GM19452 (cell line): ENCODE results near the gene ARCN1.
"Not testable (repeated sequence)": the region's sequence is repeated elsewhere in the genome, so short reads cannot be mapped to it uniquely, and the experiment has no call there.

Experiments
- ATAC-seq: cut with Tn5 transposase; IDR thresholded peaks from one replicate; pipeline ENCODE4 v1.9.1; 2021; ENCODE audit not compliant: unreplicated experiment

Gene ARCN1

DNA sequence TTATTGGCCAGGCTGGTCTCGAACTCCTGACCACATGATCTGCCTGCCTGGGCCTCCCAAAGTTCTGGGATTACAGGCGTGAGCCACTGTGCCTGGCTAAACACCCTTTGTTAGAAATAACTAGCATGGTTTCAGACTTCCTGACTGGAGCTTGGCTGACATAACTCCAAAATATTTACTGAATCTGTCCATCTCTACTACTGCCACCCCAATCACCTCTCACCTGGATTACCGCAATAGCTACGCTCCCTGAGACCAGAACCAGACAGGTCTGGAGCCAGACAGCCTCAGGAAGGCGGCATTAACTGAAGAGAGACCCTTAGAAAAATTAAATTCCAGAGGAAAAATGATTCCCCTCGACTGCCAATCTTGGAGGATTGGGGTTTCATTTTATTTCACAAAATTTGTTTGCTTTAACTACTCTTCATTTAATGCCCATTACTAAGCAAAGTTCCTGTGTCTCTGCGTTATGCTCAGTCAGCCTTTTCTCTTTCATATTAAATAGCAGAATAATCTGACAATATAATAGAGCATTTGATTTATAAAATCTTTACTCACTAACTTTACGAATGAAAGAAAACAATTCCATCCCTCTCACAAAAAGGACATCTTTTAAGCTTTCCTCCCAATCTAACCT is 28.1 kb upstream of the ARCN1 start:
- ATAC-seq, result no peak

DNA sequence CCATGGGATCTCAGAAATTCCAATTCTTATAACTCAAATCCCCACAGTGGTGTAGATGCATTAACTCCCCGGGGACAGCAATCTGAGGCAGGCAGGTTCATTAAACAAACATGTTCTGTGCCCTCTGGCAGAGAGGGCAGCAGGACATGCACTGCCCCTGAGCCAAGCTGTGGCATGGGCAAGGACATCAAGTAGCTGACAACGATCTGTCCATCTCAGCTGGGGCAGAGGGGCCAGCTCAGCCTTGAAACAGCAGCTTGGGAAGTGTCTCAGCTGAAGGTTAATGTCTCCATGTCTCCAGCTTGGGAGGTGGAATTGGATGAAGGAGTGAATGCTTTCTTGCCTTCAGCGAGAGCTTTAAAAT is 27.6 kb upstream of the ARCN1 start:
- ATAC-seq, result no peak

DNA sequence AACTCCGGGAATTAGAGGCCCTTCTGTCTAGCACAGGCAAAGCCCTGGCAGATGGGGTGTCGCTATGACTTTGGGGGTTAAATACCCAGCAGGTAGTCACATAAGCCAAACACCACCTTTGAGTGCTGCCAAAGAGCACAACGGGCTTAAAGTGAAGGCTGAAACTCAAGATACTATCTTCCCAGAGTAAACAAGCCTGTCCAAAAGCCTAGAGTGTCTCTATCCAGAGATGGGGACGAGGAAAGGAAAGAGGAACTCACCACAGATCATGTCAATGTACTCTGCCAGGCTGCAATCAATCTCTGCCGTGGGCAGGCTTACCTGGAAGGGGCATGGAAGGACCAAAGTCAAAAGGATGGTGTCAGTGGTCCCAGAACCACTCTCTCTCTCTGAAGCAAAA is 26.7 kb upstream of the ARCN1 start:
- no peak for ATAC-seq

DNA sequence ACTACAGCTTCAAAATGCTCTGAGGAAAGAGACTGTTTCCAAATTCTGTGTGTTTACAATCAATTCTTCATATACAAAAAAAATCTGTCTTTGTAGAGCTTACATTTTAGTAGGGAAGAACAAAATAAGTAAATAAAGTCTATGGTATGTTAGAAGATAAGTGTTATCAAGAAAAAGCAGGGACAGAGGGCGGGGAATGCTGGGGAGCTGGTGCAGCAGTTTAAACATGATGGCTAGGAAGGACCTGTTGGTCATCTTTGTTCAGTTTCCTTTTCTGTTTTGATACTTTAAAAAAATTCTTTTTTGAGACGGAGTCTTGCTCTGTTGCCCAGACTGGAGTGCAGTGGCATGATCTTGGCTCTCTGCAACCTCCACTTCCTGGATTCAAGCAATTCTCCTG is 25.1 kb upstream of the ARCN1 start:
- no peak for ATAC-seq

DNA sequence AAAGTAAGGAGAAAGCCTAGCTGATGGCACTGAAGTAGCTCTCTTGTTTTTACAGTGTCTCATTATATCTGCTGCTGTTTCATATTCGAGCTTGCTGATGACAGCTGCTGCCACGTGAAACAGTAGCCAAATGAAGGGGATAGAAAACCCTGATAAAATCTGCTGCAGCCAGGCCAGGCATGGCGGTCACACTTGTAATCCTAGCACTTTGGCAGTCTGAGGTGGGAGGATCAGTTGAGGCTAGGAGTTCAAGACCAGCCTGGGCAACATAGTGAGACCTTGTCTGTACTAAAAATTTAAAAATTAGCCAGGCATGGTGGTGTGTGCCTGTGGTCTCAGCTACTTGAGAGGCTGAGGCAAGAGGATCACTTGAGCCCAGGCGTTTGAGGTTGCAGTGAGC is 19.9 kb upstream of the ARCN1 start:
- ATAC-seq, result no peak

DNA sequence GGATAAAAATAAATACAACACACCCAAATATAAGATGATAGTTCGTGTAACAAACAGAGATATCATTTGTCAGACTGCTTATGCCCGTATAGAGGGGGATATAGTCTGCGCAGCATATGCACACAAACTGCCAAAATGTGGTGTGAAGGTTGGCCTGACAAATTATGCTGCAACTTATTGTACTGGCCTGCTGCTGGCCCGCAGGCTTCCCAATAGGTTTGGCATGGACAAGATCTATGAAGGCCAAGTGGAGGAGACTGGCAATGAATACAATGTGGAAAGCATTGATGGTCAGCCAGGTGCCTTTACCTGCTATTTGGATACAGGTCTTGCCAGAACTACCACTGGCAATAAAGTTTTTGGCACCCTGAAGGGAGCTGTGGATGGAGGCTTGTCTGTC is 11.4 kb upstream of the ARCN1 start:
- no peak for ATAC-seq

DNA sequence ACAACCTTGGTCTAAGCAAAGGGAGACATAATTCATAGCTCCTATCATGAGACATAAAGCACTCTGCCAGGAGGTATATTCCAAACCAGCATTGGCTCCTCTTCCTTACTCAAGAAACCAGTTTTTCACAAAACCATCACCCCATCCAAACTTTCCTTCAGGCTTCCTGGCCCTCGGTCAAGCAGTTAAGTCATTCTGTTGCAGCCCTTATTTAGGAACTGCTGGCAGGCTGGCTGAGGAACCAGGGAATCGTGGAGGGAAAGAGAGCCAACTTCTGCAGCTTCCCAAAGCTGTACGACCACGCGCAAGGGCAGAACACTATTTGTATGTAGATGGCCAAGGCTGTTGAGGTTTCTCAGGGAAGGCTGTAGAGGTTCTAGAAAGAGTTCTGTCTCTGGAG is 7.2 kb upstream of the ARCN1 start:
- no peak for ATAC-seq

DNA sequence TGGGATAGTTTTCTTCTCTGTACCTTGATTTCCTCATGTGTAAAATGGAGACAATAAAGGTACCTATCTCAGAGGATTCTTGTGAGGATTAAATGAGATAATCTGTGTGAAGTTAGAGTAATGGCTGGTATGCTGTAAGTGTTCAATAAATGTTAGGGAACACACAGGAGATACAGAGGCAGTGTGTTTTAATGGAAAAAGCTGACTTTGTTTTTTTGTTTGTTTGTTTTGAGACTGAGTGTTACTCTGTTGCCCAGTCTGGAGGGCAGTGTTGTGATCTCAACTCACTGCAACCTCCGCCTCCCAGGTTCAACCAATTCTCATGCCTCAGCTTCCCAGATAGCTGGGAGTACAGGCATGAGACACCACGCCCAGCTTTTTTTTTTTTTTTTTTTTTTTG is 2.5 kb upstream of the ARCN1 start:
- ATAC-seq, result no peak

DNA sequence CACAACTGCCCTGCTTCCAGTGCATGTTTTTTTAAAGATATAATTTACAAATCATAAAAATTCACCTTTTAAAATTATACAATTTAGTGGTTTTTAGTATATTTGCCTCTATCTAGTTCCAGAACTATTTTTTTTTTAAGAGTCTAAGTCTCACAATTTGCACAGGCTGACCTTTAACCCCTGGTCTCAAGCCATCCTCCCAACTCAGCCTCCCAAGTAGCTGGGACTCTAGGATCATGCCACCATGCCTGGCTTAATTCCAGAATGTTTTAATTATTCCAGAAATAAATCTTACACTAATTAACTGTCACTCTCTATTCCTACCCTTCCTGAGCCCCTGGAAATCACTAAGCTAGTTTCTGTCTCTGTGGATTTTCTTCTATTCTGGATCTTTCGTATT is 1.4 kb upstream of the ARCN1 start:
- ATAC-seq, result no peak

DNA sequence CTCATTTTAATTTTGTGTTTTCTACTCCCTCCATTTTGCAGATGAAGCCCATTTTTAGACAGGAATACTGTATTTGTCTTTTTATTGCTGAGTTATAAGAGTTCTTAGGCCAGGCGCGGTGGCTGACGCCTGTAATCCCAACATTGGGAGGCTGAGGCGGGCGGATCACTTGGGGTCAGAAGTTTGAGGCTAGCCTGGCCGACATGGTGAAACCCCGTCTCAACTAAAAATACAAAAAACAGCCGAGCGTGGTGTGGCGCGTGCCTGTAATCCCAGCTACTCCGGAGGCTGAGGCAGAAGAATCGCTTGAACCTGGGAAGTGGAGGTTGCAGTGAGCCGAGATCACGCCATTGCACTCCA is 528 bp upstream of the ARCN1 start:
- ATAC-seq, result not testable (repeated sequence)

DNA sequence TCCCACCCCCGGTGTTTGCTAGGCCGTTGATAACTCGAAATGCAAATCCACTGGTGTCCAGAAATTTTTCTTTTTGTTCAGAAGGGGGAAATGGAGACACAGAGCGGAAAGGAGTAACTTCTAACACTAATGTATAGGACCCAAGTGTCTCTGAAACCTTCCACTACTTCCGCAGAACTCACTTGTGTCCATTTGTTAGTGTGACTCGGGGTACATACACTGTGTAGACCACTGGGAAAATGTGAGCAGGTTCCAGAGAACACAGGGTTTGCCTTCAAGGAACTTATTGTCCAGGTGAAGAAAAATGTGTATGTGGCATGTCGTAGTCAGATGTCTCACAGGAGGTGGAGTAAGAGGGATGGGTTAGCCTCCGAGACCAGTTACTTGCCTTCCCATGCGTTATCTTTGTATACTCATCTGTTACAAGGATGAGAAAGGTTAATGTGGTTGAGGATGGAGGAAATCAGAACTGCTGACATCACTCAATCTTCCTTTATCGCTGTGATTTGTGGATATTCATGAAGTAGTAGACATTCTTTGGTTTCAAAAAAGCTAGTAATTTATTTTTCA is 857 bp downstream of the ARCN1 start:
- ATAC-seq, result no peak

DNA sequence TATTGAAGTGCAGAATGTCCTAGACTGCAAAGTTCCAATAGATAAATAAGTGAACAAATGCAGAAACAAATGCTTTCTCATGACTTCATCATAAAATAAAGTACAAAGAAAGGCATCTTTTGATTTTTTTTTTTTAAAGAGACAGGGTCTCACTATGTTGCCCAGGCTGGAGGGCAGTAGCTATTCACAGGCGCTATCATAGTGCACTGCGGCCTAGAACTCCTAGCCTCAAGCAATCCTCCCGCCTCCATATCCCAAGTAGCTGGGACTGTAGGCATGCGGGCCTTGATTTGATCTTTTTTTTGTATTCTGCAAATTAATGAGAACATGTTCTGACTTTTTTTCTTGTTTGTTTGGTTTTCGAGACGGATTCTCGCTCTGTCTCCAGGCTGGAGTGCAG is 2.4 kb downstream of the ARCN1 start:
- no peak for ATAC-seq

DNA sequence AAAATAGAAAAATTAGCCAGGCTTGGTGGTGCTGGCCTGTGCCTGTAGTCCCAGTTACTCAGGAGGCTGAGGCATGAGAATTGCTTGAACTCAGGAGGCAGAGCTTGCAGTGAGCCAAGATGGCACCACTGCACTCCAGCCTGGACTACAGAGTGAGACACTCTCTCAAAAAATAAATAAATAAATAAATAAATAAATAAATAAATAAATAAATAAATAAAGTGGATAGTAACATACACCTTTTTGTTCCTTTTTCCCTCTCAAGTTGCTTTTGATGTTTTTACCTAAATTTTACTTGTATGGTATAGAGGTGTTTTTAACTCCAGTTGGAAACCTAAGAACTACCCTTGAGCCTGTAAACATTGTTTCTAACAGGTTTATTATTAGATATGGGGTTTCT is 5.8 kb downstream of the ARCN1 start:
- not testable (repeated sequence) for ATAC-seq

DNA sequence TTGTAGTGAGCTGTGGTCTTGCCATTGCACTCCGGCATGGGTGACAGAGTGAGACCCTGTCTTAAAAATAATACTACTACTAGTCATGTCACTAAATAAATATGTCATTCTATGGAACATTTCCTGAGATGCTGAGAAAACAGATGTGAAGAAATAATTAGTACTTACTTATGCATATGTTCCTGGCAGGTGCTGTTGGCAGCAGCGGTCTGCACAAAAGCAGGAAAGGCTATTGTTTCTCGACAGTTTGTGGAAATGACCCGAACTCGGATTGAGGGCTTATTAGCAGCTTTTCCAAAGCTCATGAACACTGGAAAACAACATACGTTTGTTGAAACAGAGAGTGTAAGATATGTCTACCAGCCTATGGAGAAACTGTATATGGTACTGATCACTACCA is 8.8 kb downstream of the ARCN1 start:
- no peak for ATAC-seq

DNA sequence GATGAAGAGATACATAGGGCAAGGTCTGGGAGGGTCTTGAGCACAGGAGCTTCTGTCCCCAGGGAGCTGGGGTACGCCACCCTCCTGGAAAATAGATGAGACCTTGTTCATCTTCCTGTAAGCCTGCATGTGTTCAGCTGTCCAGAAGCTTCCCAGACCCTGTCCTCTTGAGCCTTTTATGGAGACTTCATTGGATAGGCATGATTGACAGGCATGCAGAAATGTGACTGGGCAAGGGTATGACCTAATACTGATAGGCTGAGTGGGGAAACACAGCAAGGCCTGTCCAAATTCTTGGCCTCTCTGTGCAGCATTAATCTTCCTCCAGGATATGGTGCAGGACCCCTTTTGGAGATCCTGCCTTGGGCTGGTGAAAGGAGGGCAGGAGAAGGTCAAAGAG is 15.7 kb downstream of the ARCN1 start:
- ATAC-seq, result no peak

DNA sequence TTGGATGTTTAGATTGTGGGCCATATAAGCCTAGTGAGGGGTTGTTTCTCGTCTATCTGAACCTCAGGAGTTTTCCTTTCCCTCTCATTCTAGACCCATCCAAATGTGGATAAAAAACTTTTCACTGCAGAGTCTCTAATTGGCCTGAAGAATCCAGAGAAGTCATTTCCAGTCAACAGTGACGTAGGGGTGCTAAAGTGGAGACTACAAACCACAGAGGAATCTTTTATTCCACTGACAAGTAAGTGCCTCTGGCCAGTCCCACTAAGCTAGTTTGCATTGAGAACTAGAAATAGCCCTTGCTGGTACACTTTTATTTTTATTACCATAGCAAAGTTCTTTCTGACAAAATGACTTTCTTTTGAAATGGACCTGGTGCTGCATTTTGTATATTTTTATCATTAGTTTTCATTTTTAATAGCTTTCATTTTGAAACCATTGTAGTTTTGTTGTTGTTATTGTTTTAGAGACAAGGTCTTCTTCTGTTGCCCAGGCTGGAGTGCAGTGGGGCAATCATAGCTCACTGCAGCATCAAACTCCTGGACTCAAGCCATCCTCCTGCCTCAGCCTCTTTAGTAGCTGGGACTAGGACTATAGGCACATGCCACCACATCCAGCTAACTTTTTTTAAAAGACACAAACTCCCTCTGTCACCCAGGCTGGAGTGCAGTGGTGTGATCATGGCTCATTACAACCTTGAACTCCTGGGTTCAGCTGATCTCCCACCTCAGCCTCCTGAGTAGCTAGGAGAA is 20.6 kb downstream of the ARCN1 start:
- ATAC-seq, result no peak

DNA sequence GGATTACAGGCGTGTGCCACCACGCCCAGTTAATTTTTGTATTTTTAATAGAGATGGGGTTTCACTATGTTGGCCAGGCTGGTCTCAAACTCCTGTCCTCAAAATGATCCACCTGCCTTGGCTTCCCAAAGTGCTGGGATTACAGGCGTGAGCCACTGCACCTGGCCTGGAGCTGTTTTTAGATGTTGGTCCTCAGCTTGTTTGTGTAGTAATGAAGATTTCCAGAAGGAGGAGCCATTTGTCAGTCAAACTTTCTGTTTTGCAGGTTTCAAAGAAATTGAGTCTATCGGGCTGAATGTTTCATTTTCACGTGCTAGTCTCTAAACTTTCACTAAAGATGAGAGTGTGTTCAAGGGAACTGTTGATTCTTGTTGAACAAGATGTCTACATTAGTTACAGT is 22.8 kb downstream of the ARCN1 start:
- ATAC-seq, result not testable (repeated sequence)

DNA sequence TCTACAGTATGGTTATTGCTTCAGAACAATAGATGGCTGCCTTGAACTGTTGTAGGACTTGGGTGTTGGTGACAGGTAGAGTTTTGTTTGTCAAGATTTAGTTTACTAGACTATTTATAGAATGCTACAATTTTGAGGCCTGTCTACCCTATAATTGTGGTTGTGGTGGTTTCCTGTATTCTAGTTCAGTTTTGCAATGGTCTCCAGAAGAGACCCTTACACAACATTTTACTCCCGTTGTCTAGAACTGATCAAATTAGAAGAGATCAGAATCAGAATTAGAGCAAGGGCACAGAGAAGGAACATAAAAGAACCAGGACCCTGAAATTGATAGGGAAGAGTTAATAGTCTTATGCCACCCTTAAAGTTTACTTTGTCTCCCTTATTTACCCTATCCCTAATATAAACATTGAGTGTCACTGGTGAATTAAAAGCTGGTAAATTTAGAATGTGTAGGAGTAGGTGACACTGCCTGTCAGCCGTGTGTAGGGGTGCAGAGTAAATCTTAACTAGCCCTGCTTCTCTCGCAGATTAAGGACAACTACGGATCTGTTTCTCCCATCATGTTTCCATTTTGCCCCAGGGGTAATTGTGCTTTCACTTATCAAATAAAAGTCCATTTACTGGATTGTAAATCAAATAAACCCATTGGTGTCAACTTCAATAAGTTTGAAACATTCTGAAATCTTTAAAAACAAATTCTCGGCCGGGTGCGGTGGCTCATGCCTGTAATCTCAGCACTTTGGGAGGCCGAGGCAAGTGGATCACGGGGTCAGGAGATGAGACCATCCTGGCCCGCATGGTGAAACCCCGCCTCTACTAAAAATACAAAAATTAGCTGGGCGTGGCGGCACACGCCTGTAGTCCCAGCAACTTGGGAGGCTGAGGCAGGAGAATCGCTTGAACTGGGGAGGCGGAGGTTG is 24.3 kb downstream of the ARCN1 start:
- no peak for ATAC-seq

DNA sequence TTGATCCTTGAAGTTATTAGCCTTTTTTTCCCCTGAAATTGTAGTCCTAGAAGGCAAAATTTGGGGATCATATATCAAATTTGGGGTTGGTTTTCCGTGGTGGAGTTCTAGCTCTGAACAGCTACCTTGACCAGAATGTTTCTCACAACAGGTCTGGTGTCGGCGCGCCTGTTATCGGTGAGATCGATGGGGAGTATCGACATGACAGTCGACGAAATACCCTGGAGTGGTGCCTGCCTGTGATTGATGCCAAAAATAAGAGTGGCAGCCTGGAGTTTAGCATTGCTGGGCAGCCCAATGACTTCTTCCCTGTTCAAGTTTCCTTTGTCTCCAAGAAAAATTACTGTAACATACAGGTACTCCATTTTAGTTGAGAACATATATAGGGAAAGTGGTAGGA is 25.3 kb downstream of the ARCN1 start:
- no peak for ATAC-seq

DNA sequence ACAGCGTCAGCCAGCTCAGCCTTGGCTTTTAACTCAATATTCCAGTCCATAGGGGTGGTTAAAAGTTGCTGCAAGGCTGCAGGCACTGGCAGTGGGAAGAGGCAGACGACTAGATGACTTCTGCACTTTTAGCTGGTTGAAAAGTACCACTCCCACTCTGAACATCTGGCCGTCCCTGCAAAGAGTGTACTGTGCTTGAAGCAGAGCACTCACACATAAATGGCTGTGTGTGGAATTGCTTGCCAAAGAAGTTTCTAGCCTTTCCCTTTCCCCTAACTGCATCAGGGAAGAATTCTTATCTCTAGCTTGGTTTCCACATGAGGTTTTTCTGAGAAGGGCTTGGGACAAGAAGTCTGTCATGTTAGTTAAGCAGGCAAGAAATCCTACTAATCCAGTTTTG is 30.1 kb downstream of the ARCN1 start:
- no peak for ATAC-seq

DNA sequence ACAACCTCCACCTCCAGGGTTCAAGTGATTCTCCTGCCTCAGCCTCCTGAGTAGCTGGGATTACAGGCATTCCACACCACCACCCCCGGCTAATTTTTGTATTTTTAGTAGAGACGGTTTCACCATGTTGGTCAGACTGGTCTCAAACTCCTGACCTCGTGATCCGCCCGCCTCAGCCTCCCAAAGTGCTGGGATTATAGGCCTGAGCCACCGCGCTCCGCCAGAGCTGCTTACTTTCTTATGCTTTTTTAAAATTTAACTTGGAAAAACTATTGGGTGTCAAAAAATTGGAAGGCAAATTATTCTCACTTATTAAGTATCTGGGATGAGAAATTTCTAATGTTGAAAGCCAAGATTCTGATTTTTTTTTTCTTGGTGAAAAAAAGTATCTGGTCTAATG is 31.5 kb downstream of the ARCN1 start:
- ATAC-seq, result not testable (repeated sequence)

DNA sequence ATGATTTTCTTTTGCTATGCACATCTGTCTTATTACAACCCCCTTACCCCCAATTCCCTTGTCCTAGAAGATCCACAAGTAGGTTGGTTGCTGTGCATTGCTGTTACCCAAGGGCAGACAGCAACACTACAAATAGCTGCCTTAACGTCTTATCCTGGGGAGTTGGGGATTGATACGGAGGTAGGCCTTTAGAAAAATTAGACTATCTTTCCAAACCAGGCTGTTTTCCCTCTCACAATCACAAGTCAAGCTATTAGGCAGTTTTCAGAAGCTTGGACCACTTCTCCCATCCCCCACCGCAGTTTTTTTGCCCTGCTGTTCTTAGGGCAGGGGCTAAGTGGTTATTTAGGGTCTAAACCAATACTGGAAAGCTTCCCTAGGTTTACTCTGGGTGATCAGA is 32.4 kb downstream of the ARCN1 start:
- ATAC-seq, result no peak
